Ovary (tissue), 9 donors: ENCODE data around the gene CEP170B. TPM values are rescaled to one million over a fixed set of nuclear protein-coding genes. Genes with fewer than 3 reads are reported as not detected.

ENCODE experiments used
- DNase-seq, 5 donors: peaks; one replicate each; pipeline ENCODE4 v3.0.0-alpha.2; 2019 to 2020
- H3K27ac ChIP-seq, 2 donors: fragments of 200-600 bp; one replicate each; pipeline versions ENCODE4 v1.5.1 to v1.8.0; 2019 to 2022
- H3K27me3 ChIP-seq: fragments of 200-600 bp; one replicate; pipeline ENCODE4 v1.8.0; 2022
- H3K36me3 ChIP-seq: fragments of 200-600 bp; sonication (generic); one replicate; pipeline ENCODE4 v1.5.1; 2019
- H3K4me1 ChIP-seq: one replicate; pipeline ENCODE4 v1.8.1; 2013; ENCODE audit warnings: mild to moderate bottlenecking, moderate library complexity; ENCODE audit not compliant: insufficient read depth
- H3K4me3 ChIP-seq: fragments of 200-600 bp; sonication (generic); one replicate; pipeline ENCODE4 v1.5.1; 2017
- H3K9me3 ChIP-seq, 2 donors: fragments of 200-600 bp in 1 of 2; sonication (generic) in 1 of 2; one replicate each; pipeline versions ENCODE4 v1.5.1 to v1.8.1; 2013 to 2019; ENCODE audit warnings: mild to moderate bottlenecking in 1 of 2, moderate library complexity in 1 of 2
- EP300 ChIP-seq: sonication (generic); formaldehyde crosslinking; IDR thresholded peaks from one replicate; pipeline ENCODE4 v1.6.1; 2017; ENCODE audit warnings: antibody characterized with exemption
- POLR2A ChIP-seq: fragments of 450-650 bp; IDR thresholded peaks from one replicate; pipeline ENCODE4 v1.6.1; 2017; ENCODE audit warnings: antibody characterized with exemption, mild to moderate bottlenecking, moderate library complexity
- WGBS, 3 donors: extraction: QIAGEN DNeasy Blood & Tissue Kit in 1 of 3; methylation state at CpG; one replicate each; pipeline versions ENCODE4 v1.1.5 to v1.1.7; 2013 to 2017; 5-methylcytosine and 5-hydroxymethylcytosine counted together
- intact Hi-C, 4 donors: fragments of 100-400 bp; cut with DNase I; formaldehyde crosslinking; loops; one replicate each; pipeline versions ENCODE4 v1.11.0 to v1.15.1; 2022 to 2023
- polyA plus RNA-seq, 2 donors: library from polyadenylated mRNA; stranded (reverse); fragments of 200-250 nt in 1 of 2; fragments of 350-450 nt in 1 of 2; fragmentation: Illumina TruSeq in 1 of 2; extraction: RNeasy Lipid Tissue Mini Kit (QIAGEN cat#74804) in 1 of 2; gene quantifications; one replicate each; pipeline ENCODE4 v1.2.3, GENCODE V29; 2013 to 2014
- total RNA-seq, 7 donors: library from RNA; depleted of rRNA in 2 of 7; stranded (reverse); fragments of >200 nt in 2 of 7; fragmentation: NEBNext Ultra II Directional in 3 of 7; extraction: Animal tissue kit (Norgen Biotek cat#: 25700) in 3 of 7; gene quantifications; one replicate each; pipeline versions ENCODE4 v1.1.0 to v1.2.4, GENCODE V29; 2016 to 2023
- TF ChIP-seq, protein P1 (sequence below), 3 donors: fragments of 450-650 bp in 2 of 3; fragments of 200-600 bp in 1 of 3; IDR thresholded peaks; one replicate each; pipeline versions ENCODE4 v1.5.1 to v1.8.0; 2016 to 2022; ENCODE audit warnings: antibody characterized with exemption in 3 of 3, mild to moderate bottlenecking in 1 of 3
- donor health status: DM: no; HTN: no; CAD: no; lungs with moderate emphysema.
- donor health status: DM: no; HTN: no; CAD: no.
- donor health status: Bipolar disorder and iron deficiency.
- donor health status: DM: yes; HTN: yes; CAD: no.
- donor health status: DM: no; HTN: no; CAD: no.
- donor health status: DM: yes; HTN: yes; CAD: no.

The CEP170B gene
- total and polyA plus RNA-seq, 9 donors, result 1.9 to 22.7 (median 9.9) TPM

DNA sequence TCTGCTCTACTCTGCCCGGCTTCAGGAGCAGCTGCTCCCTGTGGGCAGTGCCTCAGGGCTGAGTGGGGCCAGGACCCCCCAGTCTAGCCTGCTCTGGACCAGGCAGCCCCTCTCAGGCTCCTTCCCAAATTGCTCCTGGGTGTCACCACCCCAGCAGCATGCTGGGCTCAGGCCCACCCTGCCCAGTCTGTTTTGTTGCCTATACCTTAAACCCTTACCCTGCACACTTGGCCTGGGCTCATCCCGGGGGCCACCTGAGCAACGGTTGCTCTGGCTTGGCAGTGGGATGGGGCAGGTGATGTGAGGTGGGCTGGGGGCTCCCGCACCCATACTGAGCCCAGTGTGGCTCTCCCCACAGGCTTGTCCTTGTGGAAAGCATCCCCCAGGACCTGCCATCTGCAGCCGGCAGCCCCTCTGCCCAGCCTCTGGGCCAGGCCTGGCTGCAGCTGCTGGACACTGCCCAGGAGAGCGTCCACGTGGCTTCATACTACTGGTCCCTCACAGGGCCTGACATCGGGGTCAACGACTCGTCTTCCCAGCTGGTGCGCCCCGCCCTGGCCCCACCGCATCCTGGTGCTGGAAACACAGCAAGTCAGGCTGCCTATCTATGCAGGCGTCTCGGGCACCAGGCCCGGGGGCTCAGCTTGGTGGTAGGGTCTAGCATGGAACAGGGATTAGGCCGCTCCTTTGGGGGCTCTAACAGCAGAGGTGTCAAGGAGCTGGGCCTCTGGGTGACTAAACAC lies 63.5 kb downstream of the CEP170B start:
- TF ChIP-seq EP300 (no peak), POLR2A (no peak)
- TF ChIP-seq, protein P1, sequence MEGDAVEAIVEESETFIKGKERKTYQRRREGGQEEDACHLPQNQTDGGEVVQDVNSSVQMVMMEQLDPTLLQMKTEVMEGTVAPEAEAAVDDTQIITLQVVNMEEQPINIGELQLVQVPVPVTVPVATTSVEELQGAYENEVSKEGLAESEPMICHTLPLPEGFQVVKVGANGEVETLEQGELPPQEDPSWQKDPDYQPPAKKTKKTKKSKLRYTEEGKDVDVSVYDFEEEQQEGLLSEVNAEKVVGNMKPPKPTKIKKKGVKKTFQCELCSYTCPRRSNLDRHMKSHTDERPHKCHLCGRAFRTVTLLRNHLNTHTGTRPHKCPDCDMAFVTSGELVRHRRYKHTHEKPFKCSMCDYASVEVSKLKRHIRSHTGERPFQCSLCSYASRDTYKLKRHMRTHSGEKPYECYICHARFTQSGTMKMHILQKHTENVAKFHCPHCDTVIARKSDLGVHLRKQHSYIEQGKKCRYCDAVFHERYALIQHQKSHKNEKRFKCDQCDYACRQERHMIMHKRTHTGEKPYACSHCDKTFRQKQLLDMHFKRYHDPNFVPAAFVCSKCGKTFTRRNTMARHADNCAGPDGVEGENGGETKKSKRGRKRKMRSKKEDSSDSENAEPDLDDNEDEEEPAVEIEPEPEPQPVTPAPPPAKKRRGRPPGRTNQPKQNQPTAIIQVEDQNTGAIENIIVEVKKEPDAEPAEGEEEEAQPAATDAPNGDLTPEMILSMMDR (IDR thresholded peaks at IDR 0.05), result no peak
- Histone ChIP-seq H3K9me3 (no peaks in the 10 kb centered on the region), H3K4me1 (peaks cover 4% of the 10 kb centered on the region), H3K27me3 (no peaks in the 10 kb centered on the region), H3K36me3 (no peaks in the 10 kb centered on the region), H3K4me3 (no peak overlapping the region), H3K27ac (no peak overlapping the region)
- intact Hi-C loops, result no loop called here
- WGBS, 3 donors, result 70 to 76% (median 75%) methylated on average over 17 of the region's 17 CpGs
- peak in 1 of 5 donors; percentile 31 for DNase-seq

DNA sequence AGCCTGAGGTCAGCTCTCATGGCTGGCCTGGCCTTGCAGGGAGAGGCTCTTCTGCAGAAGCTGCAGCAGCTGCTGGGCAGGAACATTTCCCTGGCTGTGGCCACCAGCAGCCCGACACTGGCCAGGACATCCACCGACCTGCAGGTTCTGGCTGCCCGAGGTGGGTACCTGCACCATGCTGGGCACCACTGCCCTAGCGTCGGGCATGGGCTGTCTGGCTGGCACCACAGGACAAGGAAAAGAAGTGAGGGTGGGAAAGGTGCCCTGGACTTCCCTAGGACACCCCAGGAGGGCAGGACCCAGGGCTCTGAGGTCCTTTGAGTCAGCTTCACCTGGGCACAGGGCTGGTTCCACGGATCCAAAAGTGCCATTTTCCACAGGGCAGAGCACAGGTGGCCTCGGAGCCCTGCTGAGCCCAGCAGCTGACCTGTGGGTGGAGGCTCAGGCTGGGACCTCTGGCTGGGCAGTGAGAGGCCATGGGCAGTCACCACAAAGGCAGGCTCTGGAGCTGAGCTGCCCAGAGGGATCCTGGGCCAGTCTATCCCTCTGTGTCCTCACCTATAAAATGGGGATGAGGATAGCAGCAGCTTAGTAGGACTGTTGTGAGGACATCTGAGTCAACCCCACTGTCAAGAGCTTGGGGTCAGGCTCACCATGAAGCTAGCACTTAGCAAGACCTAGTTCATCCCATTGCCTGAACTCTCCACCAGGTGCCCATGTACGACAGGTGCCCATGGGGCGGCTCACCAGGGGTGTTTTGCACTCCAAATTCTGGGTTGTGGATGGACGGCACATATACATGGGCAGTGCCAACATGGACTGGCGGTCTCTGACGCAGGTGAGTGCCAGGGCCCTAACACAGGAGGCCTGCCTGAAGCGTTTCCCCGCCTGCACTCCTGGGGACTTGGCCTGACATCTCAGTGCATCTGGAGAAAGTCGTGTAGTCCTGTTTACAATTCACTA lies 64.5 kb downstream of the CEP170B start:
- WGBS, 3 donors, result 83 to 87% (median 85%) methylated on average over 13 to 15 of the region's 15 CpGs

DNA sequence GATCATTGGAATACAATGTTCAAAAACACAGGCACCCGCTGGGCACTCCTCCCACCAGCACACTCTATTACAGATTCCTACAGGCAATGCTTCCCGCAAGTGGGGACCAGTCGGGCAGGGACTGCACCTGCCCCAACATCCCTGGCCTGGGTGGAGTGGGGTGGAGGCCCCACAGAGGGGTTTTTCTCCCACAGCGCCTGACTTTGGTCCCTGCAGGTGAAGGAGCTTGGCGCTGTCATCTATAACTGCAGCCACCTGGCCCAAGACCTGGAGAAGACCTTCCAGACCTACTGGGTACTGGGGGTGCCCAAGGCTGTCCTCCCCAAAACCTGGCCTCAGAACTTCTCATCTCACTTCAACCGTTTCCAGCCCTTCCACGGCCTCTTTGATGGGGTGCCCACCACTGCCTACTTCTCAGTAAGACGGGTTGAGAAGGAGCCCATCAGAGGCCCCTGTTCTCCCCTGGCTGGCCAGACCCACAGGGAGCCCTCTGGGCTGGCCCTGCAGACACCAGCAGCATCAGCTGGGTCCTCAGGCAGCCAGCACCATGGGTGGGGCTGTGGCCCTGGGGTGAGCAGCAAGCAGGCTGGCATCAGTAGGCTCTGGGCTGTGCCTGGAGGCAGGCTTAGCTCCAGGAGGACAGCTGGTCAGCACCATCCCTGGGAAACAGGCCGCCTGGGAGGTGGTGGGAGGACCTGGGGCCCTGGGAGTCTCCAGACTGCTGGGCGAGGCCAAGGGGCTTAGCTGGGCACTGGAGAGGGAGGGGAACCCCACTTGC lies 65.6 kb downstream of the CEP170B start:
- Histone ChIP-seq H3K4me1 (peaks cover 4% of the 10 kb centered on the region), H3K36me3 (no peaks in the 10 kb centered on the region), H3K27ac (no peak overlapping the region), H3K27me3 (no peaks in the 10 kb centered on the region), H3K4me3 (no peak overlapping the region), H3K9me3 (no peaks in the 10 kb centered on the region)
- intact Hi-C loops, result loop anchor here in 2 of 4 donors (10.0 kb wide), 1 partner anchor 114 kb away; no protein-coding TSS in a partner anchor
- TF ChIP-seq POLR2A (no peak), EP300 (no peak)
- TF ChIP-seq, protein P1 (IDR thresholded peaks at IDR 0.05), result no peak
- 74 to 86% (median 81%) methylated on average over 10 of the region's 10 CpGs for WGBS, 3 donors
- DNase-seq, result no peak

More for the DNA sequence above, 64.5 kb downstream of the CEP170B start:
- H3K4me3 ChIP-seq, result no peak overlapping the region
- H3K9me3 ChIP-seq, result no peaks in the 10 kb centered on the region
- intact Hi-C loops, result loop anchor here in 2 of 4 donors (10.0 kb wide), 1 partner anchor 115 kb away; no protein-coding TSS in a partner anchor
- no peaks in the 10 kb centered on the region for H3K36me3 ChIP-seq
- H3K27ac ChIP-seq, result no peak overlapping the region
- no peaks in the 10 kb centered on the region for H3K27me3 ChIP-seq
- TF ChIP-seq, protein P1 (IDR thresholded peaks at IDR 0.05), result no peak
- TF ChIP-seq POLR2A (no peak), EP300 (no peak)
- peaks cover 4% of the 10 kb centered on the region for H3K4me1 ChIP-seq
- no peak for DNase-seq

DNA sequence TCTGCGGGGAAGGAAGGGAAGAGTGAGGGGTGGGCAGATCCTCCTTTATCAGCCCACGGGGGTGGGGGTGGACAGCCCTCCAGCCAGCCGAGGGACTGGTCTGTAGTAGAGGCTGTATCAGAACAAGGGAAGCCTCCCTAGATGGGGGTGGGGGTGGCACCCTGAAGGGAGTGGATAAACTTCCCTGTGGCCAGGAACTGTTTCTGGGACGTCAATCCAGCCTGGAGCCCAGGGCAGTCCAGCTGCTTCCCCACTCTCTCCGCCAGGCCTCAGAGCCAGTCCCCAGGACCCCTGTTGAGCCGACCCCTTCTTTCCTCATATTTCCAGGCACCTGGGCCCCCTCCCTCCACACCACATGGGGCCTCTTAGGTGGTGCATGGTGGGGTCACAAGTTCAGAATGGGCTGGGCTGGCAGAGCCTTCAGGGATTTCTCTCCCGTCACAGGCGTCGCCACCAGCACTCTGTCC lies 66.3 kb downstream of the CEP170B start:
- no peaks in the 10 kb centered on the region for H3K36me3 ChIP-seq
- no peak for DNase-seq
- no peaks in the 10 kb centered on the region for H3K9me3 ChIP-seq
- no peak for TF ChIP-seq EP300
- TF ChIP-seq, protein P1 (IDR thresholded peaks at IDR 0.05), result no peak
- TF ChIP-seq POLR2A, result no peak
- 61 to 74% (median 68%) methylated on average over 9 of the region's 9 CpGs for WGBS, 3 donors
- H3K27ac ChIP-seq, result no peak overlapping the region
- intact Hi-C loops, result loop anchor here in 2 of 4 donors (10.0 kb wide), 1 partner anchor 113 kb away; no protein-coding TSS in a partner anchor
- no peaks in the 10 kb centered on the region for H3K27me3 ChIP-seq
- no peak overlapping the region for H3K4me3 ChIP-seq
- H3K4me1 ChIP-seq, result peaks cover 4% of the 10 kb centered on the region
